IMR-90 (cell line): ENCODE results near the gene NCAPD3. TPM values are rescaled to one million over a fixed set of nuclear protein-coding genes. Genes with fewer than 3 reads are reported as not detected.
A peak's percentile ranks its signal among the peaks of the same experiment; 100 is the strongest.

ENCODE experiments used
- ATAC-seq: fragments of 200-7000 bp; cut with Tn5 transposase; 2 replicates; pipeline ENCODE4 v1.9.1; 2020; ENCODE audit warnings: low read depth, mild to moderate bottlenecking, moderate library complexity
- BruUV-seq: library from RNA; stranded (reverse); fragments of 400-500 nt; replicated peaks from 2 replicates; lab custom pipeline; 2021; lab: Mats Ljungman, UMichigan
- CTCF ChIA-PET: fragments of 300-600 bp; formaldehyde crosslinking; extraction: SDS; loops from one replicate; lab custom pipeline; 2021; ENCODE audit warnings: antibody characterized with exemption; lab: Yijun Ruan, JAX
- POLR2A ChIA-PET: fragments of 300-600 bp; sonication (Branson Sonifier 250); formaldehyde crosslinking; loops from one replicate; lab custom pipeline; 2022; ENCODE audit warnings: antibody characterized with exemption; ENCODE audit not compliant: unreplicated experiment; lab: Charles Lee
- DNase-seq: peaks from one replicate; pipeline ENCODE4 v3.0.0; 2013
- H2AFZ ChIP-seq: replicated peaks from 2 replicates; pipeline ENCODE3; 2013; ENCODE audit warnings: low read length, mild to moderate bottlenecking; ENCODE audit not compliant: poor library complexity
- H2AK5ac ChIP-seq: 2 replicates; pipeline ENCODE4 v1.6.1; 2013; ENCODE audit warnings: low read depth, low read length, inconsistent platforms
- H2AK9ac ChIP-seq: replicated peaks from 2 replicates; pipeline ENCODE3; 2013; ENCODE audit warnings: mild to moderate bottlenecking, low read depth, low read length, moderate library complexity; ENCODE audit not compliant: poor library complexity
- H2BK120ac ChIP-seq: 2 replicates; pipeline ENCODE4 v1.6.1; 2013; ENCODE audit warnings: low read depth, low read length, inconsistent platforms
- H2BK15ac ChIP-seq: 3 replicates; pipeline ENCODE4 v1.6.1; 2013; ENCODE audit warnings: low read depth, low read length, inconsistent platforms
- H2BK20ac ChIP-seq: 2 replicates; pipeline ENCODE4 v1.6.1; 2013; ENCODE audit warnings: low read depth, mild to moderate bottlenecking, inconsistent platforms, low read length, moderate library complexity
- H2BK5ac ChIP-seq: 2 replicates; pipeline ENCODE4 v1.6.1; 2013; ENCODE audit warnings: mild to moderate bottlenecking, low read depth, low read length, inconsistent platforms; ENCODE audit not compliant: poor library complexity, severe bottlenecking
- H3K14ac ChIP-seq: replicated peaks from 2 replicates; pipeline ENCODE4 v1.6.1; 2013; ENCODE audit warnings: low read depth, low read length, inconsistent platforms
- H3K18ac ChIP-seq: 2 replicates; pipeline ENCODE4 v1.6.1; 2013; ENCODE audit warnings: low read depth, low read length, control low read depth
- H3K23ac ChIP-seq: 2 replicates; pipeline ENCODE4 v1.6.1; 2013; ENCODE audit warnings: low read depth, low read length, inconsistent platforms
- H3K27ac ChIP-seq: 2 replicates; pipeline ENCODE4 v1.5.1; 2013; ENCODE audit warnings: mild to moderate bottlenecking, control low read depth, low read length; ENCODE audit not compliant: insufficient read depth
- H3K27me3 ChIP-seq: 2 replicates; pipeline ENCODE4 v1.6.1; 2013; ENCODE audit warnings: low read length; ENCODE audit not compliant: control insufficient read depth, insufficient read depth
- H3K36me3 ChIP-seq: 2 replicates; pipeline ENCODE4 v1.6.1; 2013; ENCODE audit warnings: low read length, mixed read lengths; ENCODE audit not compliant: control insufficient read depth, insufficient read depth
- H3K4ac ChIP-seq: 2 replicates; pipeline ENCODE4 v1.6.1; 2013; ENCODE audit warnings: low read depth, low read length, inconsistent platforms
- H3K4me1 ChIP-seq: 2 replicates; pipeline ENCODE4 v1.6.1; 2013; ENCODE audit warnings: low read length, mixed read lengths; ENCODE audit not compliant: control insufficient read depth, insufficient read depth
- H3K4me2 ChIP-seq: 2 replicates; pipeline ENCODE4 v1.6.1; 2013; ENCODE audit warnings: low read depth, mild to moderate bottlenecking, control low read depth, low read length, moderate library complexity
- H3K4me3 ChIP-seq: 2 replicates; pipeline ENCODE4 v1.5.1; 2013; ENCODE audit warnings: low read depth, mild to moderate bottlenecking, control low read depth, low read length, moderate library complexity; ENCODE audit not compliant: insufficient read depth
- H3K56ac ChIP-seq: 2 replicates; pipeline ENCODE4 v1.6.1; 2013; ENCODE audit warnings: low read length, inconsistent platforms; ENCODE audit not compliant: insufficient read depth; ENCODE audit errors: extremely low read depth
- H3K79me1 ChIP-seq, 2 experiments: 2 replicates each; pipeline ENCODE4 v1.6.1; 2013; ENCODE audit warnings: low read length in 2 of 2, inconsistent platforms in 1 of 2, low read depth in 1 of 2
- H3K9ac ChIP-seq: 2 replicates; pipeline ENCODE4 v1.6.1; 2013; ENCODE audit warnings: low read depth, low read length, control low read depth
- H3K9me1 ChIP-seq: 2 replicates; pipeline ENCODE4 v1.6.1; 2013; ENCODE audit warnings: low read length, inconsistent platforms; ENCODE audit not compliant: insufficient read depth
- H3K9me3 ChIP-seq: 2 replicates; pipeline ENCODE4 v1.6.1; 2013; ENCODE audit warnings: low read length; ENCODE audit not compliant: control insufficient read depth, insufficient read depth
- H4K20me1 ChIP-seq: 2 replicates; pipeline ENCODE4 v1.6.1; 2013; ENCODE audit warnings: low read length, inconsistent platforms; ENCODE audit not compliant: insufficient read depth
- H4K5ac ChIP-seq: 2 replicates; pipeline ENCODE4 v1.6.1; 2013; ENCODE audit warnings: mild to moderate bottlenecking, low read depth, low read length, control low read depth
- H4K8ac ChIP-seq, 2 experiments: 2 replicates each; pipeline ENCODE4 v1.6.1; 2013; ENCODE audit warnings: low read depth in 2 of 2, low read length in 2 of 2, control low read depth in 1 of 2, inconsistent platforms in 1 of 2
- H4K91ac ChIP-seq: 2 replicates; pipeline ENCODE4 v1.6.1; 2013; ENCODE audit warnings: low read depth, low read length, inconsistent platforms; ENCODE audit not compliant: insufficient read depth
- BHLHE40 ChIP-seq: fragments of 150-350 bp; IDR thresholded peaks from 2 replicates; pipeline ENCODE4 v1.6.1; 2016; ENCODE audit warnings: mild to moderate bottlenecking, low read depth, low read length
- CEBPB ChIP-seq: IDR thresholded peaks from 2 replicates; pipeline ENCODE4 v1.6.1; 2012; ENCODE audit warnings: low read depth, low read length, improper control_type of control experiment
- CHD1 ChIP-seq: IDR thresholded peaks from 2 replicates; pipeline ENCODE4 v1.6.1; 2012; ENCODE audit warnings: low read depth, low read length, improper control_type of control experiment
- MAFK ChIP-seq: IDR thresholded peaks from 2 replicates; pipeline ENCODE4 v1.6.1; 2012; ENCODE audit warnings: low read depth, low read length, improper control_type of control experiment
- MAZ ChIP-seq: IDR thresholded peaks from 2 replicates; pipeline ENCODE4 v1.6.1; 2012; ENCODE audit warnings: low read depth, mild to moderate bottlenecking, low read length, improper control_type of control experiment, moderate library complexity, borderline replicate concordance
- POLR2A ChIP-seq: IDR thresholded peaks from 2 replicates; pipeline ENCODE4 v1.6.1; 2012; ENCODE audit warnings: mild to moderate bottlenecking, low read depth, low read length
- RCOR1 ChIP-seq: IDR thresholded peaks from 2 replicates; pipeline ENCODE4 v1.6.1; 2012; ENCODE audit warnings: mild to moderate bottlenecking, low read length, improper control_type of control experiment; ENCODE audit not compliant: insufficient replicate concordance
- RFX5 ChIP-seq: IDR thresholded peaks from 2 replicates; pipeline ENCODE4 v1.8.0; 2012; ENCODE audit warnings: low read depth, mild to moderate bottlenecking, low read length, moderate library complexity
- SMC3 ChIP-seq: fragments of 150-350 bp; IDR thresholded peaks from 2 replicates; pipeline ENCODE4 v1.6.1; 2016; ENCODE audit warnings: low read depth, mild to moderate bottlenecking, antibody characterized with exemption, low read length, moderate library complexity
- WGBS, 2 experiments: methylation state at CpG; one replicate each; pipeline versions ENCODE4 v1.1.5 to v1.1.7; 2013; ENCODE audit warnings: missing lambda C conversion rate in 2 of 2; ENCODE audit not compliant: insufficient read length in 1 of 2; ENCODE audit errors: extremely low coverage in 2 of 2; 5-methylcytosine and 5-hydroxymethylcytosine counted together
- dilution Hi-C: fragments of 300-500 bp; cut with HindIII; formaldehyde crosslinking; loops from one replicate; pipeline ENCODE4 v1.14.3; 2018; ENCODE audit warnings: low sequenced_read_pairs; ENCODE audit not compliant: unreplicated experiment
- in situ Hi-C: fragments of 300-500 bp; cut with MboI; formaldehyde crosslinking; loops from 3 replicates; pipeline ENCODE4 v1.14.3; 2019; ENCODE audit warnings: low sequenced_read_pairs, inconsistent platforms, mixed read lengths
- intact Hi-C: fragments of 100-400 bp; cut with micrococcal nuclease; formaldehyde crosslinking; loops from 2 replicates; pipeline ENCODE4 v1.10.0; 2022
- polyA plus RNA-seq, 3 experiments: library from polyadenylated mRNA; depleted of rRNA; stranded (reverse); fragments of >200 nt; gene quantifications; 2 replicates each; pipeline ENCODE4 v1.2.3, GENCODE V29; 2012; ENCODE audit warnings: low replicate concordance in 1 of 3
- total RNA-seq: library from RNA; depleted of rRNA; stranded (reverse); fragments of >200 nt; gene quantifications from 2 replicates; pipeline ENCODE4 v1.2.3, GENCODE V29; 2012
- TF ChIP-seq, protein P1 (sequence below): fragments of 150-350 bp; IDR thresholded peaks from 2 replicates; pipeline ENCODE4 v1.6.1; 2016; ENCODE audit warnings: low read depth, mild to moderate bottlenecking, low read length, moderate library complexity, borderline replicate concordance

NCAPD3 gene
- total and polyA plus RNA-seq, 2 of the 4 experiments (the other 2 are of a cell fraction), result 18.0 to 19.2 TPM

DNA sequence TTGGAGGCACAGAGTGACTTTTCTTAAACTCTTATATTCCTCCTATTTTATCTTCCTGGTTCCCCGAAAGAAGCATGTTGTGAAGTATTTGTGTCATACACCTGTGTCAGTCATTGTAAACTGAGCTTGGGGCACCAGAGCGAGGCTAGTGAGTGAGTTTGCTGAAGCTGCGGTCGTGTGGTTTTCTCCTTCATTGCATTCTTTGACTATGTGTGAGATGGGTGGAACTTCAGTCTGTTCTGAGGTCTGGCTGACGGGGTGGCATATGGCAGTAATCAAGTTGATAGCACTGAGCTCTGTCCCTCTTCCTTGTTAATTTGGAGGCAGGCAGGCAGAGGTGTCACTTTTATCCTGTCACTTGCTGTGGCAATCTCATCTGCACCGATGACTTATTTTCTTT, 4.9 kb upstream of the NCAPD3 start:
- H4K8ac ChIP-seq, result no peak overlapping the region
- DNase-seq (no peak), ATAC-seq (no peak)
- no peak overlapping the region for H3K4ac ChIP-seq
- peaks cover 18% of the 10 kb centered on the region for H3K9me1 ChIP-seq
- POLR2A ChIA-PET, result no interaction called here
- no peak overlapping the region for H2BK20ac ChIP-seq
- H2AK9ac ChIP-seq, result no peak overlapping the region
- peaks cover 20 to 72% of the 10 kb centered on the region in 2 experiments for H3K79me1 ChIP-seq
- no peak overlapping the region for H2AFZ ChIP-seq
- no peaks in the 10 kb centered on the region for H3K27me3 ChIP-seq
- dilution Hi-C loops (no loop called here), in situ Hi-C loops (no loop called here), intact Hi-C loops (loop anchor here (10.0 kb wide), 2 partner anchors 184 to 304 kb away; no protein-coding TSS in a partner anchor)
- H3K56ac ChIP-seq, result no peak overlapping the region
- H2BK15ac ChIP-seq, result no peak overlapping the region
- H3K36me3 ChIP-seq, result peaks cover 2% of the 10 kb centered on the region; the same call in 1 of the 2 replicates
- H3K14ac ChIP-seq, result no peak overlapping the region
- H4K5ac ChIP-seq, result no peak overlapping the region
- TF ChIP-seq, protein P1, sequence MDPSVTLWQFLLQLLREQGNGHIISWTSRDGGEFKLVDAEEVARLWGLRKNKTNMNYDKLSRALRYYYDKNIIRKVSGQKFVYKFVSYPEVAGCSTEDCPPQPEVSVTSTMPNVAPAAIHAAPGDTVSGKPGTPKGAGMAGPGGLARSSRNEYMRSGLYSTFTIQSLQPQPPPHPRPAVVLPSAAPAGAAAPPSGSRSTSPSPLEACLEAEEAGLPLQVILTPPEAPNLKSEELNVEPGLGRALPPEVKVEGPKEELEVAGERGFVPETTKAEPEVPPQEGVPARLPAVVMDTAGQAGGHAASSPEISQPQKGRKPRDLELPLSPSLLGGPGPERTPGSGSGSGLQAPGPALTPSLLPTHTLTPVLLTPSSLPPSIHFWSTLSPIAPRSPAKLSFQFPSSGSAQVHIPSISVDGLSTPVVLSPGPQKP, result no peak
- TF ChIP-seq RCOR1 (no peak), MAFK (no peak), CEBPB (no peak), CHD1 (no peak), MAZ (no peak), BHLHE40 (no peak), POLR2A (no peak), SMC3 (no peak), RFX5 (no peak)
- no peak overlapping the region for H2AK5ac ChIP-seq
- H3K4me2 ChIP-seq, result no peak overlapping the region
- H3K9ac ChIP-seq, result no peak overlapping the region
- peaks cover 2% of the 10 kb centered on the region; the same call in 1 of the 2 replicates for H3K4me1 ChIP-seq
- H4K20me1 ChIP-seq, result peaks cover 41% of the 10 kb centered on the region
- H3K27ac ChIP-seq, result no peak overlapping the region
- no peak overlapping the region for H2BK120ac ChIP-seq
- no peaks in the 10 kb centered on the region for H3K9me3 ChIP-seq
- no CpG with 5 or more reads among the region's 6 CpGs for WGBS, 2 experiments
- CTCF ChIA-PET, result no interaction called here
- no peak overlapping the region for H4K91ac ChIP-seq
- H3K4me3 ChIP-seq, result no peak overlapping the region
- H3K18ac ChIP-seq, result no peak overlapping the region
- H2BK5ac ChIP-seq, result no peak overlapping the region
- BruUV-seq, result no TSS peak
- H3K23ac ChIP-seq, result 0 out of 2 replicates have a peak overlapping the region, but pooled peaks have one; percentile 64
